NCI-H1092 (cell line): Measurements from ENCODE around the gene LGALS16.
"Not testable (repeated sequence)": the region's sequence is repeated elsewhere in the genome, so short reads cannot be mapped to it uniquely, and the experiment has no call there.

ENCODE experiments used
- DNase-seq: peaks from one replicate; lab custom pipeline; 2025; lab: John Stamatoyannopoulos, UW

Gene LGALS16

GRCh38 chr19:39677961-39678889, 22.5 kb downstream of the LGALS16 start:
- peak; percentile 17 for DNase-seq

- no peak for DNase-seq
Observed at GRCh38 chr19:39679056-39679790, 23.5 kb downstream of the LGALS16 start.

GRCh38 chr19:39679791-39680168, 24.1 kb downstream of the LGALS16 start:
- no peak for DNase-seq

- DNase-seq = no peak
Observed at GRCh38 chr19:39680593-39680992, 24.9 kb downstream of the LGALS16 start.

- no peak for DNase-seq
Observed at GRCh38 chr19:39681416-39681815, 25.7 kb downstream of the LGALS16 start.

- no peak for DNase-seq
Observed at GRCh38 chr19:39684267-39684666, 28.6 kb downstream of the LGALS16 start.

- DNase-seq = no peak
Observed at GRCh38 chr19:39686739-39687138, 31.0 kb downstream of the LGALS16 start.

- not testable (repeated sequence) for DNase-seq
Observed at GRCh38 chr19:39688637-39689036, 32.9 kb downstream of the LGALS16 start.

- DNase-seq = no peak
Observed at GRCh38 chr19:39692166-39692565, 36.5 kb downstream of the LGALS16 start.

- DNase-seq = no peak
Observed at GRCh38 chr19:39692822-39693221, 37.1 kb downstream of the LGALS16 start.

- no peak for DNase-seq
Observed at GRCh38 chr19:39695759-39696158, 40.0 kb downstream of the LGALS16 start.

- no peak for DNase-seq
Observed at GRCh38 chr19:39696387-39696786, 40.7 kb downstream of the LGALS16 start.

- DNase-seq = no peak
Observed at GRCh38 chr19:39698535-39698934, 42.8 kb downstream of the LGALS16 start.

GRCh38 chr19:39701291-39701690, 45.6 kb downstream of the LGALS16 start:
- DNase-seq = no peak

- DNase-seq = no peak
Observed at GRCh38 chr19:39704181-39705044, 48.7 kb downstream of the LGALS16 start, which contains the start of gene LGALS14. LGALS14 (plus strand) TSS chr19:39704481; CDS start chr19:39704529, 48 bp downstream.

- DNase-seq = no peak
Observed at GRCh38 chr19:39705578-39706188, 50.0 kb downstream of the LGALS16 start.

GRCh38 chr19:39708594-39708993, 52.9 kb downstream of the LGALS16 start:
- DNase-seq = no peak

GRCh38 chr19:39709026-39709872, 53.5 kb downstream of the LGALS16 start:
- no peak for DNase-seq
